Left forelimb (tissue), 1 donor: ENCODE results near the gene EFNB1.
A peak's percentile ranks its signal among the peaks of the same experiment; 100 is the strongest.
"Not testable (repeated sequence)": the region's sequence is repeated elsewhere in the genome, so short reads cannot be mapped to it uniquely, and the experiment has no call there.

ENCODE experiments used
- DNase-seq: peaks from one replicate; pipeline ENCODE4 v3.0.0-alpha.2; 2018; ENCODE audit warnings: low spot score

Gene EFNB1

DNA sequence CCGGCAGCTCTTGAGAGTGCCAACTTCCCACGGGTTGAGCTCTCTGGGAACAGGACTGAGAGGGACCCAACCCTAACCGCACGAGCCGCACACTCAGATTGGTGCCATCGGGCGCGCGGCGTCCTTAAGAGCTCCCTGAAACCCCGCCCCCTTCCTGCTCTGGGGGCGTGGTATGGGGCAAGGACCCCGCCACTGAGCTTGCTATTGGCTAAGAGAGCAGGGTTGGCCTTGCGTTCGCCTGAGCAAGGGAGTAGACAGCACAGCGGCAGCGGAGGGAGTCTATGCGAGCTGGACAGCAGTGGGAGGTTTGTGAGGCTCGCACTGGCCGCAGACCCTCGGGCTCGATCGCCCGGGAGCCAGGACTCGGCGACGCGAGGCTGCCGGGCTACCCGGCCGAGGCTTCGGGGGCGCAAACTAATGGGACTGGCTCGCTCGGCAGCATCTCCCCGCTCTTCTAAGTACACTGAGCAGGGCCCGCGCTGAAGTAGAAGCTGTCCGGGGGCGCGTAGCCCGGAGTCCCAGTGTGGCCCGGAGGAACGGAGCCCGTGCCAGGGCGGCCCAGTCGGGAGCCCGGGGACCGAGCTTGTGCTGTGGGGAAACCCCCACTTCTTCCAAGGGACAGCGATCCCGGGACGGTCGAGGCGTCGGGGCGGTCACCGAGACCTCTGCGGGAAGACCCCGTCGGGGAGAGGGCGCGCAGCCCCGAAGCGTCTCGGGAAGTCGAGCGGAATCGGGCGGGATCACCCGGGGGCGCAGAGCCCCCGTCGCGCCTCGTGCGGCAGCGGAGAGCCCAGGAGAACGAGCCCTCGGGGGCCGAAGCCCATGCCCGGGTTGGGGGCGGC is at the start of gene EFNB1:
EFNB1 (plus strand) TSS at position 282 of the 842 bp plus-strand sequence. CDS start 756 bp downstream, outside the sequence.
- DNase-seq: peak; percentile 89

DNA sequence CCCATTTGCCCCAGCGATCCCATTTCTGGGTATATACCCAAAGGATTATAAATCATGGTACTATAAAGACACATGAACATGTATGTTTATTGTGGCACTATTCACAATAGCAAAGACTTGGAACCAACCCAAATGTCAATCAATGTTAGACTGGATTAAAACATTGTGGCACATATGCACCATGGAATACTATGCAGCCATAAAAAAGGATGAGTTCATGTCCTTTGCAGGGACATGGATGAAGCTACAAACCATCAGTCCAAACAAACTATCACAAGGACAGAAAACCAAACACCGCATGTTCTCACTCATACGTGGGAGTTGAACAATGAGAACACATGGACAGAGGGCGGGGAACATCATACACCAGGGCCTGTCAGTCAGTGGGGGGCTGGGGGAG is 47.5 kb upstream of the EFNB1 start:
- not testable (repeated sequence) for DNase-seq

DNA sequence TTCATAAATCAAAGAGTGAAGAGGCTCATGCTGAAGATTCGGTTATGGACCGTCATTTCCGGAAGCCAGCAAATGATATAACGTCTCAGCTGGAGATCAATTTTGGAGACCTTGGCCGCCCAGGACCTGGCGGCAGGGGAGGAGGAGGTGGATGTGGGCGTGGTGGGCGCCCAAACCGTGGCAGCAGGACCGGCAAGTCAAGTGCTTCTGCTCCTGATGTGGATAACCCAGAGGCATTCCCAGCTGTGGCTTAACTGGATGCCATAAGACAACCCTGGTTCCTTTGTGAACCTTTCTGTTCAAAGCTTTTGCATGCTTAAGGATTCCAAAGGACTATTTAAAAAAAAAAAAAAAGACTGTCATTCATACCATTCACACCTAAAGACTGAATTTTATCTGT is 44.0 kb upstream of the EFNB1 start:
- no peak for DNase-seq

DNA sequence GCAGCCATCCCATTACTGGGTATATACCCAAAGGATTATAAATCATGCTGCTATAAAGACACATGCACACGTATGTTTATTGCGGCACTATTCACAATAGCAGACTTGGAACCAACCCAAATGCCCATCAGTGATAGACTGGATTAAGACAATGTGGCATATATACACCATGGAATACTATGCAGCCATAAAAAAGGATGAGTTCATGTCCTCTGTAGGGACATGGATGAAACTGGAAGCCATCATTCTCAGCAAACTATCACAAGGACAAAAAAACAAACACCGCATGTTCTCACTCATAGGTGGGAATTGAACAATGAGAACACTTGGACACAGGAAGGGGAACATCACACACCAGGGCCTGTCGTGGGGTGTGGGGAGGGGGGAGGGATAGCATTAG is 42.2 kb upstream of the EFNB1 start:
- not testable (repeated sequence) for DNase-seq

DNA sequence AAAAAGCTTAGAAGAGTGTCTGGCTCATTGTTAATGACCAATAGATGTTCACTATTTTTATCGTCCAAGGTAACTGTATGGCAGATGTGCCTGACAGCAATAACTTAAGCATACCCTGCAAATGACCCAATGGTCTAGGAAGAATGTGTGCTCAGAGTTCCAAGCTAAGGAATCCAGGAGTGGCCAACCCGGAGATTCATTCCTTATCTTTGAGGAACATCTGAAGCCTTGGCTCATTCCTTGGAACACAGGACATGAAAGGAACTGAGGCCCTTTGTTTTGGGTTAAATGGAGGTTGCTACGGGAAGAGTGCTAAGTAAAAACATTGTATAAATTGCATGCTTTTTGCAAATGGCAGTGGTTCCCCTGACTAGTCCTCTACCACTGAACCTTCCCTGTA is 38.9 kb upstream of the EFNB1 start:
- DNase-seq: no peak

DNA sequence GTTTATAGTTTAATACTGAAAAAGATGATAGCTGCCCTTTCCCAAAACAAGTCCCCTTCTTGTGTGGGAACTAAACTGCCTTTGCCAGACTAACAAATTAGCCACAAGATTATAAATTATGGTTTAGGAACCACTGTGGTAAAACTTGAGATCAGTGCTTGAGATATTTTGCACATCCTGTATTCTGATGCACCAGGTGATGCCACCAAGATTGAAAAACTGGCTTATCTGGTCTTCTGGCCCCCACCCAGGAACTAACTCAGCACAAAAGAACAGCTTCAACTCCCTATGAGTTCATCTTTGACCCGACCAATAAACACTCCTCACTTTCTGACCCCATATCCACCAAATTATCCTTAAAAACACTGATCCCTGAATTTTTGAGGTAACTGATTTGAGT is 36.7 kb upstream of the EFNB1 start:
- no peak for DNase-seq

DNA sequence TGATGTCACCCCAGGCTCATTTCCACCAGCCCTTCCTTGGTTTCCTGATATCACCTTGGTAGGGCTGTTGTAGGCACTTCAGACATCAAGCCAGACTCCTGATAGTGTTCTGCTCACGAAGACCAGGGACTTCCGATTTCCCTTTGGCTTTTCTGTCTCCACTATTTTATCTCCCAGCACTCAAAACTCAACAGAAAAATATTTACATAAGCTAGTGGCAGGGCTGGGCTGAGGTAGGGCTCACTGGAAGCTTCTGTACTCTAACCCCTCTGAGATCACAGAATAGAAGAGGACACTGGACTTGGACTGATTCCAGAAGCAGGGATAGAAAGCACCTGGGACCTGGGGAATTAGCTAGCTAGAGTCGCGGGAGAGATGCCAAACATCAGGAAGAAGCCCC is 34.4 kb upstream of the EFNB1 start:
- no peak for DNase-seq

DNA sequence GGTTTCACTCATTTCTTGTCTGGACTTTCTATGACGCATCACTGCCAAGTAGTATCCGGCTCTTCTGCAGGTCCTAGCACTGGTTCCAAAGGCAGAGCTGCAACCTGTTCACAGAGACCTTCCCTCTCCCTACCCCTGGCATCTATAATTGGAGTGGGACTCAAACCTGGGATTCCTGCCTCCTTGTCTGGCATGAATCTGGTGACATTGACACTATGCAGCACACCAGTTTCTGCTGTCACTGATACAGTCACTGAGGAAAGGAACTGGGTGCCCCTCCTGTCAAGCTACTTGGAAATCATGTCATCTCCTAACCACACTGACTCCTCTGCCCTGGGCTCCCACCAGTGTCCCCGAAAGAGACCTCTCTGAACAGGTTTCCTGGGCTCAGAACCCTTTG is 33.1 kb upstream of the EFNB1 start:
- DNase-seq: no peak

DNA sequence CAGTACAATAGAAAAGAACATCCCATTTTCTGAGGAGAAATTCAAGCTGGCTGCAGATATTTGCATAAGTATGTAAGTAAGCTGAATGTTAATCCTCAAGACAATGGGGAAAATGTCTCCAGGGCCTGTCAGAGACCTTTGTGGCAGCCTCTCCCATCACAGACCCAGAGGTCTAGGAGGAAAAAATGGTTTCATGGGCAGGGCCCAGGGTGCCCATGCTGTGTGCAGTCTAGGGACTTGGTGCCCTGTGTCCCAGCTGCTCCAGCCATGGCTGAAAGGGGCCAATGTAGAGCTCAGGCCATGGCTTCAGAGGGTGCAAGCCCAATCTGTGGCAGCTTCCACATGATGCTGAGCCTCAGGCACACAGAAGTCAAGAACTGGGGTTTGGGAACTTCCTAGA is 30.4 kb upstream of the EFNB1 start:
- DNase-seq: not testable (repeated sequence)

DNA sequence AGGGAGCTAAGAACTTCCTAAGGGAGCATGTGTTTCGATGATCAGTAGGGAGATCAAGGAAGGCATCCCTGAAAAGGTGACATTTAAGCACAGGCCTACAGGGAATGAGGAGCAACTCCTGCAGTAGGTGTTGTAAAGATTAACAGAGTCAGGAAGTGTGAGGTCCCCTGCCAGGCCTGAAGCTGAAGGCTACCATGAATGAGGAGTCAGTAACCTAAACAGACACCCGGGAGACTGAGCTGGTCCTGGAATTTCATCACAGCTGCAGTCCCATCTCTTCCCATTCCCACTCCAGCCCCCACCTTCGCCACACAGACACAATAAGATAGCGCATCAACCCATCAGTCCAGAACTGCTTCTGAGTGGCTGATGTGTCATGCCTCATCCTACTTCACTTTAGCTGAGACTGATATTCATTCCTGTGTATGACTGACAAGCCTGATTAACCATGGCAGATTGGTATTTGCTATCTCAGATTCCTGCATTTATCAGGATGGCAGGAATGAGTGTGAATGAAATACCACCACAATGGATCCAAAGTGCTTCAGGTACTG is 27.0 kb upstream of the EFNB1 start:
- no peak for DNase-seq

DNA sequence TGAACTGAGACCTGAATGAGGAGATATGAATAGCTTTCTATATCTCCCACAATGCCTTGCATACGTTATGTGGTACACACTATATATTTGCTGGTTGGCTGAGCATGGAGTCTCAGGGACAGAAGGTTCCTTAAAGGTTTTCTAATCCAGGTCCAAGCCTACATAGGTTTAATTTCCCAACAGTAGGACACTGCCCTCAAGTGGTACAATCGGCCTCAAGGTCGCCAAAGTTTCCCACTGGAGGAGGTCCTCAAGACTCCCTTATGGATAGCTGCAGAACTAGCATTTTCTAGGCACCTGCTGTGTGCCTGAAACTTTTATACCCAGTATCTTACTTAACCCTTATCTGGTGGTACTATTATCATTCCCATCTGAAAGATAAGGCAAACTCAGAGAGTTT is 21.0 kb upstream of the EFNB1 start:
- DNase-seq: no peak

DNA sequence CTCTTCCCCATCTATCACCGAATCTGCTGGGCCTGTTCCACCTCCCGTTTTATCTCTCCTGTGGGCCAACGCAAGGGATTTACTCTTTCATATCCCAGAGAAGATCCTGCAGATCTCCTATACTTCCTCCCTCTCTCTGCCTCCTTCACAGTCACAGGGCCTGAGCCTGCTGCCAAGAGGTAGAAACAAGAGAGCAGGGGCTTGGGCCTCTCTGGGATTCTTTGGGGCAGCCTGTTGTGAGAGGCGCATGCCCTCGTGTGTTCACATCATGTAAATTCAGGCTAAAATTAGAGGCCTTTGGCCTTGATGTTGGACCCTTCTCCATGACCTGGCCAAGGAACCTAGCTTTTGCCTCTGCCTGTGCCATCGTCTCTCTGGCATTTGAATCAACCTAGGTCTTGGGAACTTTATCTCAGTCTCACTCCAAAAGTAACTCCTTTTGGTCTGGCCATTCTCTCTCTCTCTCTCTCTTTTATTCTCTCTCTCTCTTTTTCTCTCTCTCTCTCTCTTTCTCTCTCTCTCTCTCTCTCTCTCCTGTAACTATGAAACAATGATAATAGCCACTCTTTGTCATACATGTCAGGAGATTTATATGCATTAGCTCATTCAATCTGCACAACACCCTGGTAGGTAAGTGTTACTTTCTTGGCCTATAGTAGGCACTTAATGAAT is 20.0 kb upstream of the EFNB1 start:
- DNase-seq: no peak

DNA sequence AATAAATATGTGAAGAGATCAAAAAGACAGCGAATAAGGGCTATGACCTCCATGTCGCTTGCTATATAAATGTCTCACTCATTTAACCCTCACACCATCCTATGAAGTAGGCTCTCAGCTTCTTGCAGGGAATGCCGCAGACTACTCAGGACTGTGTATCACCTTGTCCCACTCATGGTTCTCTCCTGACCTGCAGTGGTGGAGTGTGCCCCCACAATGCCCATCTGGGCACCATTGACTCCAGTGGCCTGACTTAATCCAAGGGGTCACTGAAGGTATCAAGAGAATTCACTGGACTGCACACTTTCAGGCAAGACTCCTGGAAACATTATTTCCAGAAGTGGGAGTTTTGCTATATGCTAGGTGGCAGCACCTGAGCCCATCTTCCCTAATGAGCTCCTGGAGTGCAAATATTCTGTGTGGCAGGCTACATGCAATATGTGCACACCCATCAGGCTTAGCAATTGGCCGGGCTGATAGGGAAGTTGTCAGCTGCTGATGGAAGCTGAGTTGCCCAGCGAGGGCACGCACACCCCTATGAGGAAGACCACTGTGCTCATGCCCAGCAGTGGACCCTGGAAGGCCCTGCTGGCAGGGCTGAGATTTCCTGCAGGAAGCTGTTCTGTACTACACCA is 8.2 kb upstream of the EFNB1 start:
- DNase-seq: no peak

DNA sequence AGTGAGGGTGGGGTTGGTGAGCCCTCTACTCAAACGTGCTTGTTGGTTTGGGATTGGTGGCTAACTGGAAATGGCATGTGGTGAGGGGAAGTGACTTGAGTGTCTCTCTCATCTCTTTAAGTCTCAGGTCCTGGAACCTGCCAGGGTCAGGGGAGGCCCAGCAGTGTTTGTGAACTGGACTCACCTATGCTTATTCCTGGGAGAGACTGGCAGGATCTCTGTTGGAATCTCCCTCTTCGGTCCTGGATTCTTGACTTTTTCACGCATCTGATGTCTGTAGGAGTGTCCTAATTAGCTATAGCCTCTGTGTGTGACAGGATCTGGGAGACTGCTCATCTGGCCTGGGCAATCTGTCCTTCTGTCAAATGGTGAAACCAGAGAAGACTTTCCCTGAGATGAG is 7.2 kb upstream of the EFNB1 start:
- DNase-seq: no peak

DNA sequence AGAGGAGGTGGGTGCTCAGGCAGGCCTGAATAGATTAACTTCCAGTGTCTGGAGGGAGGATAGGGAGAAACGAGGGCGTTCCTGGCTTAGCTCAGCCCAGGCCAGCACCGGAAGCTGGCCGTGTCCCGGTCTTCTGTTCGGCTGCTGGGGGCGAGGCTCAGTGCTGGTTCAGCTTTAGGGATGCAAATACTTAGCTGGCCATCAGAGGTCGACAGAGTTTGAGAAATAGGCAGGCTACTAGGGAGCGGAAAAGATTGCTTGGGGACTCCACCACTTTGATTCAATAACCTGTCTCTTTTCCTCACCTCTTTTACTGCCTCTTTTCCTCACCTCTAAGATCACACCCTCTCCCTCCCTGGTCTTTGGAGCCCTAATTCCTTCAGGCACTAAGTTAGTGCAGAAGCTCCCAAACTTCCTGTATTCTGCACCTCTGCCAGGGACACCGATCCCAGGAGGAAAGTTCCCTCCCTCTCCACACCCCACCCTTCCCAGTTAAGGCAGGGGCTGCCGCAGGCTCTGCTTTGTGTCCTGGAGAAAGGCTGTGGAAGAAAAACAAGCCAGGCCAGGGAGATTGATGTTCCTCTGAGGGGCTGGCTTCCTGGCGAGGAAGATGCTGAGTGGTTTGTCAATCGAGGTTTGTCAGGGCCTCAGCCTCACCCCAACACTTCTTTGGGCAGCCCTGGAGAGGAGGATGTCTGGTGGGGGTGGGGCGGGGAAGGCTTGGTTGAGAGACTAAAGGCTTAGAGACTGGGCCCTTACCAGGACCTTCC is 6.0 kb upstream of the EFNB1 start:
- DNase-seq: no peak

DNA sequence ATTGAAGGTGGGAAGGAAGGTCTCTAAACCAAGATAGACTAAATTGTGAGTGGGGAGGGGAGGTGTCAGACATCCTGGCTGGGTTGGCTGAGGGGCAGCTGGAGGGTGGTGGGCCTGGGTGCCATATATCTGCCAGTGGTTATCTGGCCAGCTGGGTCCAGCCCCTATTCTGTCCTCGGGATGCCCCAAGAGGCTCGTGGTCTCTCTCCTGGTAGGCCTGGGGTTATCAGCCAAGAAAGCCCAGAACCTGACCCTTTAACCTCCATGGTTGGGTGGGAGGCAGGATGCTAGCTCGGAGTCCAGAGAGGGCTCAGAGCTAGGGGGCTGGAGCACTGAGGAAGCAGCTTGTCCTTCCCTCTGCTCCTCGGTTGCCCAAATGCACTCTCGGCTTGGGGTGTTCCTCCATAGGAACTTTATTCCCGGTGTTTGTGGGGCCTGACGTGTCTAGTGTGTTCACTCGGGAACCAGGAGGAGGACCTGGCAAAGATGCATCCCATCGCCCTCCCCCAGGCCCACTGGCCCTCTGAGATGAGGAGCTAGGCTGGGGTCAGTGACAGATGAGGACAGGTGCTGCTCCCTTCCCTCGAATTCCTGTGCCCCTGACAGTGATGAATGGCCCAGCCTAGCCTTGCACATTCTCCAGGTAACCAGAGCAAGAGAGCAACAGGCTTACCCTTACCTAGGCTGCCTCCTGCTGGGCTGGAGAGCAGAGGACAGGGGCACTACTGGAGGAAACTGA is 5.2 kb upstream of the EFNB1 start:
- no peak for DNase-seq

DNA sequence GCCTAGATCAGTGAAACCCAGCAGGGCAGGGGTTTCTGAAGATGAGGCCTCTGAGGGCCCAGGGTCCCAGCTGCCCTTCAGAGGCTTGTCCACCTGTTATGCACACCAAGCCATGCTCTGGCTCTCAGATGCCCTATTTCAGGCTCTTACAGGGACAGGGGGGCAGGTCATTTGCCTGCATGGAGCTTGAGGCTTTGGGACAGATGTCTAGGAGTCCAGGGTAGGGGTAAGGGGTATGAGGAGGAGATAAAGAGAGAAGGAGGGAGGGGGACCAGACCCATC is 4.7 kb upstream of the EFNB1 start:
- DNase-seq: no peak

DNA sequence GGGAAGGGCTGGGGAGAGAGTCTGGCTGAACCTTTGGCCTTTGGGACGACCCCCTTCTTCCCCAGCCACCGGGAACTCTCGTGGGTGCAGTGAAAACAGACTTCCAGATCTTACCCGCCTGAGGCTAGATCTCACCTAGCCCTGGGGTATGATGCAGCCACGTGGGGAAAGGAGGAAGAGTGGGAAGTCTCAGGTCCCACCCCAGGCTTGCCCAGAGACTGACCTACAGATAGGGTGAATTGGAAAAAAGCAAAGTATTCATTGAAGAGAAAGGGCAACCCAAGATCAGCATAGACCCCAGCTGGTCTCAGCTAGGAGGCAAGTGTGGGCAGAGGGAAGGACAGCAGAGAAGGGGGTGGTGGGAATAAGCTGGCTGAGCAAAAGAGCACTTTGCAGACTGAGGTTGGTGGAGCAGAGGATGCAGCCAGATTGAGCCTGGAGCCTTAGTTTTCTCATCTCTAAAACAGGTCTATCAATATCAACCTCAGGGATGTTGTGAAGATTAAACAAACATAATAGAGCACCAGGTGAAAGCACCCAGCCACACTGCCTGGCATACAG is 4.2 kb upstream of the EFNB1 start:
- no peak for DNase-seq

DNA sequence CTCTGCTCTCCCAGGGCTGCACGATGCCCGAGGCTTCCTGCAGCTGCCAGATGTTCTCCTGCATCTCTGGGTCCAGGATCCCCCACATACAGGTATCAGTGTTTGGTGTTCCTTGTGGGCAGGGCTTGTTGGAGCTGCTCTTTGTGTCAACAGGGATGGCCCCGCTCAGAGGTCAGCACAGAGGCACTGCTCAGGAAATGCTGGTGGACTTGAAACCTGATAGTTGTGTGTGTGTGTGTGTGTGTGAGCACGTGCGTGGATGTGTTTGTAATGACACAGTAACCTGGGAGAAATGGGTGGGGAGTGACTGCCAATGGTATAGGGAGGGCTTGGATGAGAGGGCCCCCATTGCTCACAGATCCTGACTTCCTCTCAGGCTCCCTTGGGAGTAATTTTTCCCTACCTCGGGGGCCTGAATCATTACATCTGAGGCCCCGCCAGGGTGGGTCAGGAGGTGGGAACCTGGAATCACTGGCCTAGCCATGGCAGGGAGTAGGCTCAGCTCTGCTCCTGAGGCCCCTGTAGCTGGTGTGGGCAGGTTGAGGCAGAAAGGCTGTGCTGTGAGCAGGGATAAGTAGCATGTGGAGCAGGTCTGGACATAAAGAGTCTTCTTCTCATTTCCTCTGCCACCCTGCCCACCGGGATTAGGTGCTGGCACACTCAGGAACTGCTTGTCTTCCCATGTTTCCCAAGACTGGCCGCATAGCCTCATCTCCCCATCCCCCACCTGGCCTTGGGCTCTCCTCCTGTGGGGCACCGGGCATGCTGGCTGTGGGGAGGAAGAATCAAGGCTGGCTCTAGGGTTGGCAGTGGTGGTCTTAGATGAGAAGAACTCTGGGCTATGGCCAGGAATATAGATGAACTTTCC is 2.5 kb upstream of the EFNB1 start:
- no peak for DNase-seq

DNA sequence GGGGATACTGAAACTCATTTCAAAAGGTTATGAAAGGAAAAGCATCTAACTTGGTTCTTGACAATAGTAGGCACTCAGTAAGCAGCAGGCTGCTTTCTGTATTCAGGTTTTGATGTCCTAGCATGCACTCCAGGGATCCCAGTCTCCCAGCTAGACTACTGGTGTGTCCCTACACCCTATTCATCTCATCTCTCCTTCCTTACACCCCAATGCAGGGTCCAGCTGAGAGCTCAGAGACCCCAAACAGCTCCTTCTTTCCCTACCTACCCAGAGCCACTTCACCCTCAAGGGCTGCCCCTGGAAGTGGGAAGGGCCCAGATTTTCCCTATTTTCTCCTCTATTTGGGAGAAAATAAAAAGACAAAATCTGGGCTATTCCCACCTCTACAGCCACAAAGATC is 1.6 kb upstream of the EFNB1 start:
- DNase-seq: no peak
